ENCODE data around the gene C1orf52.

The C1orf52 gene

DNA sequence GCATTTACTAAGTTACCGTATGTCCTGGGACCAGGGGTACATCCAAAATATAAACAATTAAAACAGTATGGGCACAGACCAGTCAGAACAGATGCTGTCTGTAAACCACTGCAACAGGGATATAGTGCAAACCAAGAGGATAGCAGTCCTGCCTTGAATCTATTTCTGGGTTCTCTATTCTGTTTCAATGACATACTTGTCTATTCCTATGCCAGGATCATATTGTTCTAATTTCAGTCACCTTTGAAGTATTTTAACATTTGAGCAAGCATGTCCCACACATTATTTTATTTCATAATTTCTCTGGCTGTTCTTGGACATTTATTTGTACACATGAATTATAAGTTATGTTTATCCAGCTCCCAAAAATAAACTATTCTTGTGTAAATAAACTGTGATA is 30.5 kb downstream of the C1orf52 start:
- no peak for DNase-seq

DNA sequence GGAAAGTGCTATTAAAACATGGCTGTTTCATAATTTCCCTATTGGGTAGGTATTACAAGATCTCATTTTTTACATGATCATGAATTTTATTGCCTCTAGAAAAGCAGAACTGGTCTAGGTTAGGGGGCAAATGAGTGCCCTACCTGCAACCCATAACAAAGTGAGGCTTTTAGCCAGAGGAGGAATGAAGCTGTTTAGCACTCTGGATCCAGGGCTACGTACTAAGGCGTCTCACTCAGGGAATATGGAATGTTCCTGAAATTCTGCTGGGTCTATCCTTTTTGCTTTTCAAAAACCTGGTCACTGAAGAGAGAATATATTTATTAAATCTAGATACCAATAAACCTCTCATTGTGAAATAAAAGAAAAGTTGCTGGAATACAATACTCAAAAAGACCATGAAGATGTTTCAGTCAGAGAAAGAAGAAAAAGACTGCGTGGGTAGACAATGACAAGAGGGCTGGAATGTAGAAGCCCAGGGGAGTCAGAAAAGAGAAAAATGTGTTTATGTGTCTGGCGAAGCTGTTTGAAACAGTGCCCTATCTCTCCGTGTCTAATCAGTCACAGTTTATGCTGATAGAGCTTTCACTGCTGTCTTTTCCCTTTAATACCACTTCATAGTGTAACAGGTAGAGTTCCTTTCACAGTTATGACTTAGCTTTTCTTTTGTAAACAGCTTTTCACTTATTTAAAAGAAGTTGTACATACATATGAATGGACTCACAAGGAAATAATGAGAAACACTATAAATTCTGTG is 33.7 kb downstream of the C1orf52 start:
- no peak for DNase-seq

- DNase-seq = peak; percentile 10 to 58
These were observed 34.5 kb downstream of the C1orf52 start for GRCh38 chr1:85224734-85225623.

DNA sequence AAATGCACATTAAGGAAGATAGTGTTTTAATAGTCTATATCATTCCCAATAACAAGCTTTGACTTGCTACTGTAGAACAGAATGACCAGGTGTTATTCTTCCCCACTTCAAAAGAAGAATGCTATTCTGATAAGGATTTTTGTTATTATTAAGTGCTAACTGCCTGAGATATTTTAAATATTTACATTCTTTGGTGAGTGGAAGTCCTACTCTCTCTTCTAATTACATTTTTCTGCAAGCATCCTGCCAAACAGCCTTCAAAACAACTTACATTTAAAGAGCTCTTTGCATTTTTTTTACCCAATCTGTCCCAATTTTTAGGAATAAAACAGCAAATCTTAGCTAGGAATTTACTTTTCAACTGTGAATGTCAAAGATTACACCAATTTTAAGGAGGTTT is 35.2 kb downstream of the C1orf52 start:
- DNase-seq = no peak

- DNase-seq = no peak
These were observed 36.1 kb downstream of the C1orf52 start for GRCh38 chr1:85223334-85223733.

DNA sequence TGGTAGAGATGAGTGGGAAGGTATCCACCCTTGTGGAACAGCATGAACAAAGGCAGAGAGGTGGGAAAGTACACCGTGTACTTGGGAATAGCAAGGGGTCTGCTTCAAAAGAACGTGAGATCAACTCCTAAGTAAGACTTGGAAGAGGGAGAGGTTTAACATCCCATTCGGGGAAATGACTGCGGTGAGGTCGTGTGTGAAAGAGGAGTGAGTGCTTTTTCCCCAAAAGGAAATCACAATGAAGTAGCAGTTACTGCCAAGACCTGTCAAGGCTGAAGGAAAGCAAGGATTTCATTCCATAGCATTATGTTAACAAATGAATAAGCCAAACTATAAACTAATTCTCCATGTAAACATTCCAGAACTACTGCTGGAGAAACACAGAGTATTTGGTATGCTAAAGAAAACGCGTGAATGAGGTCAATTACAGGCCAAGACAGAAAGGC is 38.7 kb downstream of the C1orf52 start:
- DNase-seq = no peak

DNA sequence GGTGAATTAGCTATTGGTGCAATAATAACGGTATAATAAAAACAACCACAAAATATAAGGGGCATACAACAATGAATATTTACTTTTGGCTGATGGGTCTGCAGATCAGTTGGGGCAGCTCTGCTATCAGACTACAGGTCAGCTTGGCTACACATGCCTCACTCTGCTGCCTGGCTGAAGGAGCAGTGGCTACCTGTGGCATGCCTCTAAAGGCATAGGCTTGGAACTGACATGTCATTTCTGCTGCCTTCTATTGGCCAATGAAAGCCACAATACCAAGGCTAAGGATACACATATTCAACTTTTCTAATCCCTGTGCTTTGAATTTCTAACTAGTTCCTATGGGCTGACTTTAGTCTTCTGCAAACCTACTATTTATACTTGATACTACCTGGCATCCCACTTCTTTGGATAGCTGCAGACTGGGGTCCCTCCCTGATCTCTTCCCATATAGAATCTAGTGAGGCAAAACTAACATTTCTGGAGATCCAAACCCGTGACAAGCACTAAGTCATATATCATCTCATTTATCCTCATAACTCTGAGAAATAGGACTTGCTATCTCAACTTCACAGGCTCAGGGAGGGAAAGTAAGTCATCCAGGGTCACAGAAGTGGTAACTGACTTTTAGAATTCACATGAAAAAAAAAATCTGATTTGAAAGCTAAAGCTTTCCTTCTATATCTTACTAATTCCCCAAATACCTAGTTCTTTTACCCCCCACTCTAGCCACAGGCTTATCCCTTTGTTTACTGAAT is 39.4 kb downstream of the C1orf52 start:
- no peak for DNase-seq

DNA sequence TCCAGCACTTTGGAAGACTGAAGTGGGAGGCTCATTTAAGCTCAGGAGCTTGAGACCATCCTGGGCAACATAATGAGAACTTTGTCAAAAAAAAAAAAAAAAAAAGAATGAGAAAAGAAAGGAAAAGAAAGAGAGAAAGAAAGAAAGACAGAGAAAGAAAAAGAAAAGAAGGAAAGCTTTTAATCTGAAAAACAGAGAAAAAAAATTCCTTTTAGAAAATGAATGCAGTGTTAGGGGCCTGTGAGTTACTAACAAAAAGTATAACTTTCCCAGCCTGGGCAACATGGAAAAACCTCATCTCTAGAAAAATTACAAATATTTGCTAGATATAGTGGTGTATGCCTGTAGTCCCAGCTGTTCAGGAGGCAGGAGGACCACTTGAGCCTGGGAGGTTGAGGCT is 42.8 kb downstream of the C1orf52 start:
- DNase-seq = no peak

DNA sequence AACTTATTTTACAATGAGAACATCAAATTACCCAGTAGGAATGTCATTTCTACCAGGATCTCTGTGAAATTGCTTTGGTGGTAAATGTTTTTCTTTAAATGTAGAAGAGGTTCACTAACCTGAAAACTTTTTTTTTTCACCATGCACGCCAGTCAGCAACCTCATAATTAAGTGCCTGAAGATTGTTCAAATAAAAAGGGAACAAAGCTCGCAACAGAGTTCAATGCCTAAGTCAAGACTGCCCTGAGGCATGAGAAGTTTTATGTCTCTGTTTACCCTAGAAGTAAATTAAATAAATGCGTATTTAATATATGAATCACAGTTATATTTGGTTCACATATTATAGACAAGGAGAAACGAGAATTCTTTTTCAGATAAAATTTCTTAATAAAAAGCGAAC is 44.8 kb downstream of the C1orf52 start:
- DNase-seq = no peak

DNA sequence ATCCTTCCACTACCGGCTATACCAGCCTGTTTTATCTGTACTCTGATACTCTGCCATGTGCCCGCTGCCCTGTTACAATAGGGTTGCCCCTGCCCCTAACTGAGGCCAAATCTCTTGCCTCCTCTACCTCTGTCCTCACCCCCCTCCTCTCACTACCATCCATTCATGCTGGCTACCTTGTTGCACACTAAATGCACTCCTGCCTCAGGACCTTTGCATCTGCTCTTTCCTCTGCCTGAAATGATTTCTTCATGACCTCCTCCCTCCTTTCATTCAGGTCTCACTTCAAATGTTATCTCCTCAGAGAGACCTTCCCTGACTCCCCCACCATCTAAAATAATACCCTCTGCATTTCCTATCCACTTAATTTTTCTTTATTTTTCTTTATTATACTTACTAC is 51.0 kb downstream of the C1orf52 start:
- DNase-seq = no peak

- DNase-seq = no peak
These were observed 55.8 kb downstream of the C1orf52 start for GRCh38 chr1:85203573-85204171.

- DNase-seq = no peak
These were observed 56.6 kb downstream of the C1orf52 start for GRCh38 chr1:85202864-85203255.

- DNase-seq = no peak
These were observed 57.2 kb downstream of the C1orf52 start for GRCh38 chr1:85202092-85202863.

DNA sequence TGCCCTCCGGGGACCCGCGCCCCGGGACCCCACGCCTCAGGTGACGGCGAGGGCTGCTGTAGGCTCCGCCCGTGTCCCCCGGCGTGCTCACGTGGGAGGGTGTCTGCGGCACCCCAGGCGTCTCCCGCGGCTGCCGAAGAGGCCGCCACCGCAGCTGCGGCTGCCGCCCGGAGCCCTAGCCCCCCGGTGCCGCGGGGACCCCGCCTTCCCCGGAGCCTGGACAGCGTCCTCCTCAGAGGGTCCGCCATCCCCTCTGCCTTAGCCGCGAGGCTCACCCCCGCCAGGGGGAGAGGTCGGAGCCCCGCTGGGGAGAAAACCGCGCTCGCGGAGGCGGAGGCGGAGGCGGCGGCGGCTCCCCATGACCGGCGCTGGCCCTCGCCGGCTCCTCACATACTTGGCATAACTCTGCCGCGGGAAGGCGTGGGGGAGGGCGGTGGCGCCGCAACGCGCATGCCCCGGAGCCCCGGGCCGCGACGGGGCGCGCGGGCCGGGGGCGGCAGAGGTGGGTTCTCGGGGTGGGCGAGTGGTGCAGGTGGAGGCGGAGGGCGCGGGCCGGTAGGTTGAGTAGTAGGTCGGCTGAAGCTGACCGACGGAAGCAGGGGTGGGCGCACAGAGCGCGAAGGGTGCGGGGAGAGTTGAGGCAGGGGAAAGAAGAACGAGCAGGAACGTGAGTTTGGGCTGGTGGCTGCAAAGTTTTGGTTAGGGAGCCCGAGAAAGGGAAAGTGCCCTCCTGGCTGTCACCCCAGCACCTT is 57.9 kb downstream of the C1orf52 start:
- DNase-seq = peak in 1 of 2 experiments; percentile 35

GRCh38 chr1:85200463-85201339 is 58.8 kb downstream of the C1orf52 start, which contains the start of gene SYDE2:
Gene SYDE2, minus strand, starts transcription at chr1:85201016. Its CDS starts 20 bp downstream, at chr1:85200996.
- DNase-seq = peak; percentile 38 to 69

Data from NCI-H524 (cell line).